RWPE2 (cell line): Measurements from ENCODE around the gene PXDN.
A peak's percentile ranks its signal among the peaks of the same experiment; 100 is the strongest.

Experiments used
- ATAC-seq: fragments of 200-7000 bp; cut with Tn5 transposase; 3 replicates; pipeline ENCODE4 v1.9.1; 2021; ENCODE audit warnings: low read depth
- DNase-seq: peaks from one replicate; pipeline ENCODE4 v3.0.0-alpha.2; 2020; ENCODE audit warnings: low spot score
- H3K27ac ChIP-seq: fragments of 450-650 bp; 2 replicates; pipeline ENCODE4 v1.5.1; 2017; ENCODE audit warnings: mild to moderate bottlenecking; ENCODE audit not compliant: poor library complexity, severe bottlenecking
- H3K27me3 ChIP-seq: fragments of 250-450 bp; sonication (Bioruptor Pico); 2 replicates; pipeline ENCODE4 v1.5.1; 2021; ENCODE audit warnings: mild to moderate bottlenecking, moderate library complexity; ENCODE audit not compliant: insufficient read depth, poor library complexity, severe bottlenecking
- H3K36me3 ChIP-seq: fragments of 250-450 bp; sonication (Bioruptor Pico); 2 replicates; pipeline ENCODE4 v1.5.1; 2020; ENCODE audit warnings: low read depth, mild to moderate bottlenecking, moderate library complexity
- H3K4me1 ChIP-seq: fragments of 250-450 bp; sonication (Bioruptor Pico); 2 replicates; pipeline ENCODE4 v1.5.1; 2021; ENCODE audit warnings: mild to moderate bottlenecking, moderate library complexity; ENCODE audit not compliant: insufficient read depth, poor library complexity, severe bottlenecking
- H3K4me3 ChIP-seq: fragments of 250-450 bp; sonication (Bioruptor Pico); 2 replicates; pipeline ENCODE4 v1.5.1; 2021; ENCODE audit warnings: mild to moderate bottlenecking, moderate library complexity; ENCODE audit not compliant: severe bottlenecking
- H3K9me3 ChIP-seq: fragments of 250-450 bp; sonication (Bioruptor Pico); 2 replicates; pipeline ENCODE4 v1.5.1; 2021; ENCODE audit warnings: mild to moderate bottlenecking, moderate library complexity; ENCODE audit not compliant: severe bottlenecking
- CTCF ChIP-seq: fragments of 450-650 bp; IDR thresholded peaks from one replicate; pipeline ENCODE4 v1.5.1; 2017; ENCODE audit warnings: mild to moderate bottlenecking, moderate library complexity; ENCODE audit not compliant: poor library complexity, severe bottlenecking

Gene PXDN

GRCh38 chr2:1678609-1679008 is 65.7 kb downstream of the PXDN start:
- H3K36me3 ChIP-seq: peaks cover 69% of the 10 kb centered on the region
- no peak for ATAC-seq

GRCh38 chr2:1677821-1678165 is 66.5 kb downstream of the PXDN start:
- peaks cover 9% of the 10 kb centered on the region for H3K4me1 ChIP-seq
- ATAC-seq: no peak
- H3K27ac ChIP-seq: no peak overlapping the region
- no peak for TF ChIP-seq CTCF
- H3K4me3 ChIP-seq: no peak overlapping the region
- no peak for DNase-seq
- H3K36me3 ChIP-seq: peaks cover 69% of the 10 kb centered on the region
- H3K9me3 ChIP-seq: no peaks in the 10 kb centered on the region
- no peaks in the 10 kb centered on the region for H3K27me3 ChIP-seq

More at GRCh38 chr2:1678609-1679008, 65.7 kb downstream of the PXDN start:
- no peak for DNase-seq
- H3K27ac ChIP-seq: no peak overlapping the region
- H3K27me3 ChIP-seq: no peaks in the 10 kb centered on the region
- no peak for TF ChIP-seq CTCF
- no peak overlapping the region for H3K4me3 ChIP-seq
- H3K9me3 ChIP-seq: no peaks in the 10 kb centered on the region
- peaks cover 9% of the 10 kb centered on the region for H3K4me1 ChIP-seq

GRCh38 chr2:1676913-1677820 is 67.1 kb downstream of the PXDN start:
- Histone ChIP-seq H3K27ac (peak overlapping the region; percentile 60), H3K4me3 (no peak overlapping the region)
- no peak for ATAC-seq

GRCh38 chr2:1676091-1676912 is 68.0 kb downstream of the PXDN start:
- no peaks in the 10 kb centered on the region for H3K27me3 ChIP-seq
- TF ChIP-seq CTCF: peak; percentile 58
- H3K4me1 ChIP-seq: peaks cover 9% of the 10 kb centered on the region
- peaks cover 72% of the 10 kb centered on the region for H3K36me3 ChIP-seq
- peak; percentile 4; the same call in 2 of the 3 replicates for ATAC-seq
- H3K4me3 ChIP-seq: no peak overlapping the region
- peak overlapping the region; percentile 60 for H3K27ac ChIP-seq
- DNase-seq: no peak
- no peaks in the 10 kb centered on the region for H3K9me3 ChIP-seq

More at GRCh38 chr2:1676913-1677820, 67.1 kb downstream of the PXDN start:
- no peak for DNase-seq
- peaks cover 69% of the 10 kb centered on the region for H3K36me3 ChIP-seq
- H3K9me3 ChIP-seq: no peaks in the 10 kb centered on the region
- peaks cover 9% of the 10 kb centered on the region for H3K4me1 ChIP-seq
- no peaks in the 10 kb centered on the region for H3K27me3 ChIP-seq
- no peak for TF ChIP-seq CTCF
